Measurements from ENCODE around the gene SPINT4. TPM values are rescaled to one million over a fixed set of nuclear protein-coding genes. Genes with fewer than 3 reads are reported as not detected.
"Not testable (repeated sequence)": the region's sequence is repeated elsewhere in the genome, so short reads cannot be mapped to it uniquely, and the experiment has no call there.

Gene SPINT4
- not detected for total RNA-seq

GRCh38 chr20:45722047-45722446 is at the start of gene SPINT4:
Gene SPINT4 (plus strand): TSS chr20:45722347. CDS start chr20:45722368, 21 bp downstream.
- CTCF ChIA-PET, result no interaction called here

GRCh38 chr20:45672765-45673164 is 49.4 kb upstream of the SPINT4 start:
- CTCF ChIA-PET, result no interaction called here
- DNase-seq (no peak), ATAC-seq (no peak)
- no peaks in the 10 kb centered on the region for H3K4me1 Mint-ChIP-seq
- H3K9me3 Mint-ChIP-seq (ENCODE audit: low read depth), result no peaks in the 10 kb centered on the region
- no peak overlapping the region for H3K4me3 Mint-ChIP-seq
- peaks cover 44% of the 10 kb centered on the region for H3K27me3 Mint-ChIP-seq
- H3K36me3 Mint-ChIP-seq, result no peaks in the 10 kb centered on the region
- no peak overlapping the region for H3K27ac Mint-ChIP-seq

More at GRCh38 chr20:45722047-45722446, at the start of gene SPINT4:
- ATAC-seq, result no peak
- Mint-ChIP-seq H3K27ac (no peak within 1 kb of the TSS), H3K4me3 (no peak within 1 kb of the TSS), H3K36me3 (peaks cover 2% of the 10 kb centered on the region), H3K9me3 (ENCODE audit: low read depth) (peaks cover 3% of the 10 kb centered on the region), H3K27me3 (peaks cover 75% of the 10 kb centered on the region), H3K4me1 (peaks cover 3% of the 10 kb centered on the region)
- DNase-seq, result no peak

- H3K9me3 Mint-ChIP-seq (ENCODE audit: low read depth), result peaks cover 6% of the 10 kb centered on the region
- DNase-seq (no peak), ATAC-seq (no peak)
- no peak overlapping the region for H3K27ac Mint-ChIP-seq
- H3K36me3 Mint-ChIP-seq, result no peaks in the 10 kb centered on the region
- CTCF ChIA-PET, result no interaction called here
- peaks cover 2% of the 10 kb centered on the region for H3K4me1 Mint-ChIP-seq
- H3K27me3 Mint-ChIP-seq, result peaks cover 16% of the 10 kb centered on the region
- H3K4me3 Mint-ChIP-seq, result no peak overlapping the region
These were observed 42.5 kb upstream of the SPINT4 start for GRCh38 chr20:45679650-45680049.

- peaks cover 2% of the 10 kb centered on the region for H3K27me3 Mint-ChIP-seq
- CTCF ChIA-PET, result no interaction called here
- H3K4me3 Mint-ChIP-seq, result no peak overlapping the region
- ATAC-seq (no peak), DNase-seq (no peak)
- H3K27ac Mint-ChIP-seq, result no peak overlapping the region
- peaks cover 2% of the 10 kb centered on the region for H3K4me1 Mint-ChIP-seq
- no peaks in the 10 kb centered on the region for H3K9me3 Mint-ChIP-seq (ENCODE audit: low read depth)
- H3K36me3 Mint-ChIP-seq, result no peaks in the 10 kb centered on the region
These were observed 36.3 kb upstream of the SPINT4 start for GRCh38 chr20:45685896-45686295.

GRCh38 chr20:45693346-45693745 is 28.8 kb upstream of the SPINT4 start:
- H3K27me3 Mint-ChIP-seq, result peaks cover 21% of the 10 kb centered on the region
- CTCF ChIA-PET; H3K27ac Mint-ChIP-seq; ATAC-seq; H3K4me3 Mint-ChIP-seq; H3K4me1 Mint-ChIP-seq; DNase-seq; H3K9me3 Mint-ChIP-seq (ENCODE audit: low read depth); H3K36me3 Mint-ChIP-seq: not testable (repeated sequence)

GRCh38 chr20:45695496-45695895 is 26.7 kb upstream of the SPINT4 start:
- no peak overlapping the region for H3K4me3 Mint-ChIP-seq

GRCh38 chr20:45701104-45701503 is 21.0 kb upstream of the SPINT4 start:
- Mint-ChIP-seq H3K27ac (no peak overlapping the region), H3K4me1 (no peaks in the 10 kb centered on the region), H3K4me3 (no peak overlapping the region), H3K36me3 (no peaks in the 10 kb centered on the region), H3K27me3 (peaks cover 30% of the 10 kb centered on the region), H3K9me3 (ENCODE audit: low read depth) (no peaks in the 10 kb centered on the region)
- no peak for ATAC-seq
- DNase-seq, result no peak
- CTCF ChIA-PET, result no interaction called here

More at GRCh38 chr20:45695496-45695895, 26.7 kb upstream of the SPINT4 start:
- H3K27ac Mint-ChIP-seq, result no peak overlapping the region
- peaks cover 23% of the 10 kb centered on the region for H3K27me3 Mint-ChIP-seq
- no peaks in the 10 kb centered on the region for H3K9me3 Mint-ChIP-seq (ENCODE audit: low read depth)
- H3K36me3 Mint-ChIP-seq, result no peaks in the 10 kb centered on the region
- DNase-seq (no peak), ATAC-seq (no peak)
- no peaks in the 10 kb centered on the region for H3K4me1 Mint-ChIP-seq
- CTCF ChIA-PET, result no interaction called here

- CTCF ChIA-PET, result no interaction called here
- Mint-ChIP-seq H3K36me3 (no peaks in the 10 kb centered on the region), H3K27ac (no peak within 1 kb of the TSS), H3K27me3 (peaks cover 23% of the 10 kb centered on the region), H3K4me3 (no peak within 1 kb of the TSS), H3K9me3 (ENCODE audit: low read depth) (no peaks in the 10 kb centered on the region), H3K4me1 (no peaks in the 10 kb centered on the region)
- no peak for ATAC-seq
- DNase-seq, result no peak
These were observed 20.3 kb upstream of the SPINT4 start, which contains the start of gene WFDC13 for GRCh38 chr20:45701873-45702272. Gene WFDC13 (plus strand): TSS chr20:45702038. CDS start chr20:45702124, 86 bp downstream.

GRCh38 chr20:45704969-45705637 is 17.0 kb upstream of the SPINT4 start, which contains the start of gene WFDC10B:
Gene WFDC10B (minus strand): TSS chr20:45705019. CDS start chr20:45685992, 19,027 bp downstream.
- CTCF ChIA-PET, result no interaction called here
- Mint-ChIP-seq H3K4me1 (no peaks in the 10 kb centered on the region), H3K36me3 (no peaks in the 10 kb centered on the region), H3K27ac (no peak within 1 kb of the TSS), H3K9me3 (ENCODE audit: low read depth) (no peaks in the 10 kb centered on the region), H3K27me3 (peaks cover 30% of the 10 kb centered on the region), H3K4me3 (no peak within 1 kb of the TSS)
- DNase-seq, result no peak
- ATAC-seq, result no peak

- H3K27me3 Mint-ChIP-seq, result peaks cover 45% of the 10 kb centered on the region
- ATAC-seq; H3K36me3 Mint-ChIP-seq; DNase-seq; CTCF ChIA-PET; H3K4me3 Mint-ChIP-seq; H3K27ac Mint-ChIP-seq; H3K9me3 Mint-ChIP-seq (ENCODE audit: low read depth): not testable (repeated sequence)
- peaks cover 17% of the 10 kb centered on the region for H3K4me1 Mint-ChIP-seq
These were observed 5.9 kb upstream of the SPINT4 start for GRCh38 chr20:45716141-45716688.

GRCh38 chr20:45725134-45725533 is 3.0 kb downstream of the SPINT4 start:
- ATAC-seq, result no peak
- Mint-ChIP-seq H3K27me3 (peaks cover 62% of the 10 kb centered on the region), H3K27ac (no peak overlapping the region), H3K4me1 (peaks cover 5% of the 10 kb centered on the region), H3K4me3 (no peak overlapping the region), H3K36me3 (no peaks in the 10 kb centered on the region), H3K9me3 (ENCODE audit: low read depth) (no peaks in the 10 kb centered on the region)
- DNase-seq, result no peak
- CTCF ChIA-PET, result interaction anchor here (1.7 kb wide), 1 partner anchor 46 kb away, joined by 5 read pairs; no protein-coding TSS in a partner anchor

- no peak for ATAC-seq
- no peak overlapping the region for H3K4me3 Mint-ChIP-seq
- CTCF ChIA-PET, result interaction anchor here (0.9 kb wide), 1 partner anchor 1117 kb away, joined by 3 read pairs; no protein-coding TSS in a partner anchor
These were observed 4.9 kb downstream of the SPINT4 start for GRCh38 chr20:45727044-45727443.

GRCh38 chr20:45732199-45732598 is 10.1 kb downstream of the SPINT4 start:
- CTCF ChIA-PET, result no interaction called here

More at GRCh38 chr20:45727044-45727443, 4.9 kb downstream of the SPINT4 start:
- H3K27ac Mint-ChIP-seq, result no peak overlapping the region
- peaks cover 61% of the 10 kb centered on the region for H3K27me3 Mint-ChIP-seq
- peaks cover 5% of the 10 kb centered on the region for H3K9me3 Mint-ChIP-seq (ENCODE audit: low read depth)
- peaks cover 6% of the 10 kb centered on the region for H3K36me3 Mint-ChIP-seq
- peaks cover 5% of the 10 kb centered on the region for H3K4me1 Mint-ChIP-seq
- DNase-seq, result no peak

GRCh38 chr20:45735552-45735951 is 13.4 kb downstream of the SPINT4 start:
- no peak overlapping the region for H3K27ac Mint-ChIP-seq
- no peak for ATAC-seq
- H3K36me3 Mint-ChIP-seq, result peaks cover 8% of the 10 kb centered on the region
- peaks cover 14% of the 10 kb centered on the region for H3K9me3 Mint-ChIP-seq (ENCODE audit: low read depth)
- no peak overlapping the region for H3K4me3 Mint-ChIP-seq
- CTCF ChIA-PET, result no interaction called here
- H3K4me1 Mint-ChIP-seq, result no peaks in the 10 kb centered on the region
- no peak for DNase-seq
- peaks cover 35% of the 10 kb centered on the region for H3K27me3 Mint-ChIP-seq

More at GRCh38 chr20:45732199-45732598, 10.1 kb downstream of the SPINT4 start:
- H3K27me3 Mint-ChIP-seq, result peaks cover 35% of the 10 kb centered on the region
- DNase-seq (no peak), ATAC-seq (no peak)
- no peaks in the 10 kb centered on the region for H3K4me1 Mint-ChIP-seq
- H3K36me3 Mint-ChIP-seq, result peaks cover 9% of the 10 kb centered on the region
- H3K27ac Mint-ChIP-seq, result no peak overlapping the region
- peaks cover 14% of the 10 kb centered on the region for H3K9me3 Mint-ChIP-seq (ENCODE audit: low read depth)
- H3K4me3 Mint-ChIP-seq, result no peak overlapping the region

Measured in activated CD8-positive, alpha-beta memory T cell treated with anti-CD3 and anti-CD28 coated beads, Interleukin-2, amount 10 ng/mL, durations not matched to agents 7 days and 5 days (primary cell).